ENCODE data around the gene ARHGEF38.

ARHGEF38 gene

DNA sequence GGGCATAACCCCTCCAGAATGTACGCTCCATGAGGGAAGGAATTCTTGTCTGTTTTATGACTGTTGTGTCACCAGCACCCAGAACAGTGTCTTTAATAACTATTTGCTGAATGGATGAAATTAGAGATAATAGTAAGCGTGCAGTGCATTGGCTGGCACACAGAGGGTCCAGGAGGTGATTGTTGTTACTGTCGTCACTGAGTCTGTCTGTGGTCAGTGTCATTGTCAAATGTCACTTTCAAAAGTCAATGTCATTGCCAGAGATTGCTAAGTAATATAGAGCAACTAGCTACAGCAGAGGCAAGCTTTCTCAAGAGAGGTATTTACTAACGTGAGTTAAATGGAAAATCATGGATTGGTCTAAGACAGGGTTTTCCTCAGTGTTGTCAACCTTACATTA lies 70.7 kb downstream of the ARHGEF38 start:
- Histone ChIP-seq H3K9me2 (replicated peaks; ENCODE audit: control insufficient read depth, low read length) (no peaks in the 10 kb centered on the region), H3F3A (ENCODE audit: control insufficient read depth, insufficient read depth) (no peaks in the 10 kb centered on the region), H4K20me1 (ENCODE audit: control insufficient read depth, insufficient read depth, low read depth, low read length) (no peaks in the 10 kb centered on the region), H3K27me3 (ENCODE audit: control insufficient read depth, low read length) (no peaks in the 10 kb centered on the region), H3K79me2 (ENCODE audit: control insufficient read depth, low read length) (no peaks in the 10 kb centered on the region), H3K4me1 (ENCODE audit: control insufficient read depth, low read length) (peaks cover 6% of the 10 kb centered on the region), H3K36me3 (ENCODE audit: control insufficient read depth, low read length) (no peaks in the 10 kb centered on the region), H3K27ac (ENCODE audit: low read depth, low read length) (no peak overlapping the region), H3K4me3 (ENCODE audit: low read length) (no peak overlapping the region), H3K9me3 (ENCODE audit: control insufficient read depth, insufficient read depth, low read length) (no peaks in the 10 kb centered on the region), H3K4me2 (ENCODE audit: low read length) (no peak overlapping the region)
- no peak for TF ChIP-seq EZH2phosphoT487 (IDR thresholded peaks at IDR 0.05; ENCODE audit: borderline replicate concordance, low read length)
- TF ChIP-seq, protein P1, sequence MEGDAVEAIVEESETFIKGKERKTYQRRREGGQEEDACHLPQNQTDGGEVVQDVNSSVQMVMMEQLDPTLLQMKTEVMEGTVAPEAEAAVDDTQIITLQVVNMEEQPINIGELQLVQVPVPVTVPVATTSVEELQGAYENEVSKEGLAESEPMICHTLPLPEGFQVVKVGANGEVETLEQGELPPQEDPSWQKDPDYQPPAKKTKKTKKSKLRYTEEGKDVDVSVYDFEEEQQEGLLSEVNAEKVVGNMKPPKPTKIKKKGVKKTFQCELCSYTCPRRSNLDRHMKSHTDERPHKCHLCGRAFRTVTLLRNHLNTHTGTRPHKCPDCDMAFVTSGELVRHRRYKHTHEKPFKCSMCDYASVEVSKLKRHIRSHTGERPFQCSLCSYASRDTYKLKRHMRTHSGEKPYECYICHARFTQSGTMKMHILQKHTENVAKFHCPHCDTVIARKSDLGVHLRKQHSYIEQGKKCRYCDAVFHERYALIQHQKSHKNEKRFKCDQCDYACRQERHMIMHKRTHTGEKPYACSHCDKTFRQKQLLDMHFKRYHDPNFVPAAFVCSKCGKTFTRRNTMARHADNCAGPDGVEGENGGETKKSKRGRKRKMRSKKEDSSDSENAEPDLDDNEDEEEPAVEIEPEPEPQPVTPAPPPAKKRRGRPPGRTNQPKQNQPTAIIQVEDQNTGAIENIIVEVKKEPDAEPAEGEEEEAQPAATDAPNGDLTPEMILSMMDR (IDR thresholded peaks at IDR 0.05; ENCODE audit: low read depth, low read length, poor library complexity, severe bottlenecking): no peak

DNA sequence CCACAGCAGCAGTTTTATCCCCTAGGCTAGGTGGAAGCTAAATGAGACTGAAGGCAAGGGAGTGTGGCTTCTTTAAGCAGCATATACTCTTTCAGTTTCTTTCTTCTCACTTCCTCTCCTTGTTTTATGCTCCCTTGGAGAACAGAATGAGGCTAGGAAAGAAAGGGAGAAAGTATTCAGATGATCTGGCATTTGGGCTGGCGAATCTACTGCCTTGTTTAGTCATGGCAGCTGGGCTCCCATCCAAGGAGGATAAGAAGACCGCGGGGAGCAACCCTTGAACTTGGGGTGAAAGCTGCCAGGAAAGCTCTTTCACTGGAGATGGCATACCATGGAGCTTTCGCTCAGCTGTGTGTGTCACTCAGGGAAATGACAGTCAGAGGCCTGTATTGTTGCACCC lies 72.1 kb downstream of the ARHGEF38 start:
- H3K36me3 ChIP-seq (ENCODE audit: control insufficient read depth, low read length): no peaks in the 10 kb centered on the region
- no peaks in the 10 kb centered on the region for H3K27me3 ChIP-seq (ENCODE audit: control insufficient read depth, low read length)
- no peak overlapping the region for H3K27ac ChIP-seq (ENCODE audit: low read depth, low read length)
- H3K4me1 ChIP-seq (ENCODE audit: control insufficient read depth, low read length): peaks cover 6% of the 10 kb centered on the region
- no peak overlapping the region for H3K4me2 ChIP-seq (ENCODE audit: low read length)
- H3K4me3 ChIP-seq (ENCODE audit: low read length): no peak overlapping the region
- H3K79me2 ChIP-seq (ENCODE audit: control insufficient read depth, low read length): no peaks in the 10 kb centered on the region
- H3K9me2 ChIP-seq (replicated peaks; ENCODE audit: control insufficient read depth, low read length): no peaks in the 10 kb centered on the region
- TF ChIP-seq, protein P1 (IDR thresholded peaks at IDR 0.05; ENCODE audit: low read depth, low read length, poor library complexity, severe bottlenecking): no peak
- TF ChIP-seq EZH2phosphoT487 (IDR thresholded peaks at IDR 0.05; ENCODE audit: borderline replicate concordance, low read length): no peak
- H4K20me1 ChIP-seq (ENCODE audit: control insufficient read depth, insufficient read depth, low read depth, low read length): no peaks in the 10 kb centered on the region
- no peaks in the 10 kb centered on the region for H3F3A ChIP-seq (ENCODE audit: control insufficient read depth, insufficient read depth)
- H3K9me3 ChIP-seq (ENCODE audit: control insufficient read depth, insufficient read depth, low read length): no peaks in the 10 kb centered on the region

DNA sequence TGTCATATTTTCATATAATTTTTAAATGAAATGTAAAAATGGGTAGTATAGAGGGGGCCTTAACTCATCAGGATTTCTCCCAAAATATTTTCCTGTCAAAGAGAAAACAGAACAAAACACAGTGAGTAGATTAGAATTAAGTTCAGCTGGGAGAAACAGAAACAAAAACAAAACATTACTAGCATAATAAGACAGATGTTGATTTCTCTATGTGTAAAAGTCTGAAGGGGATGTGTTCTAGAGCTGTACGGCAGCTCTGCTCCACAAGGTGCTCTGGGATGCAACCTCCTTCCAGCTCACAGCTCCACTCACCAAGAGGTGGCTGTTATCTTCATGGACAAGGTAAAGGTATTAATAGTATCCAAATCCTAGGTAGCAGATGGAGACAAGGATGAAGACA lies 72.8 kb downstream of the ARHGEF38 start:
- H4K20me1 ChIP-seq (ENCODE audit: control insufficient read depth, insufficient read depth, low read depth, low read length): no peaks in the 10 kb centered on the region
- H3K27ac ChIP-seq (ENCODE audit: low read depth, low read length): no peak overlapping the region

More for the DNA sequence above, 72.8 kb downstream of the ARHGEF38 start:
- Histone ChIP-seq H3K4me2 (ENCODE audit: low read length) (no peak overlapping the region), H3K27me3 (ENCODE audit: control insufficient read depth, low read length) (no peaks in the 10 kb centered on the region), H3K4me1 (ENCODE audit: control insufficient read depth, low read length) (peaks cover 6% of the 10 kb centered on the region), H3K79me2 (ENCODE audit: control insufficient read depth, low read length) (no peaks in the 10 kb centered on the region), H3K9me2 (replicated peaks; ENCODE audit: control insufficient read depth, low read length) (no peaks in the 10 kb centered on the region), H3F3A (ENCODE audit: control insufficient read depth, insufficient read depth) (no peaks in the 10 kb centered on the region), H3K9me3 (ENCODE audit: control insufficient read depth, insufficient read depth, low read length) (no peaks in the 10 kb centered on the region), H3K4me3 (ENCODE audit: low read length) (no peak overlapping the region), H3K36me3 (ENCODE audit: control insufficient read depth, low read length) (no peaks in the 10 kb centered on the region)
- TF ChIP-seq, protein P1 (IDR thresholded peaks at IDR 0.05; ENCODE audit: low read depth, low read length, poor library complexity, severe bottlenecking): no peak
- no peak for TF ChIP-seq EZH2phosphoT487 (IDR thresholded peaks at IDR 0.05; ENCODE audit: borderline replicate concordance, low read length)

All from DOHH2 (cell line).